ENCODE results near the gene RALGPS1.

DNA sequence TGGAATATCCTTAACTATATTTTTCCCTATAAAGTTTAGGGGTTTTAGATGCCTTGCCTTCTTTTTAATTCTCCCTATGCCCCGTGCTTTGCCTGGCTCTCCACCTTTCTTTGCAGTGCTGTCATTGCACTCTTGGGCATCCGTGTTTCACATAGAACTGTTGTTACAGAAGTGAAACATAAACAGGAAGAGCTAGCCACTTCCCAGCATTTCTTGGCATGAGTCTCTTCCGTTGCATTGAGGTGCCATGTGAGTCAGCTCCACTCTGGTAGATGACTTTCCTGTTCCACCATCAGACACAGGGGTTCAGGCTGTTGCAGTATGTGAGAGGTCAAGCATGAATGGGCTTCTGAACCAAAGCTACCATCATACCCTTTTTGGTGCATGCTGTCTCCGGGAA is 134.5 kb downstream of the RALGPS1 start:
- TF ChIP-seq POLR2A (IDR thresholded peaks at IDR 0.05) = no peak
- TF ChIP-seq, protein P1, sequence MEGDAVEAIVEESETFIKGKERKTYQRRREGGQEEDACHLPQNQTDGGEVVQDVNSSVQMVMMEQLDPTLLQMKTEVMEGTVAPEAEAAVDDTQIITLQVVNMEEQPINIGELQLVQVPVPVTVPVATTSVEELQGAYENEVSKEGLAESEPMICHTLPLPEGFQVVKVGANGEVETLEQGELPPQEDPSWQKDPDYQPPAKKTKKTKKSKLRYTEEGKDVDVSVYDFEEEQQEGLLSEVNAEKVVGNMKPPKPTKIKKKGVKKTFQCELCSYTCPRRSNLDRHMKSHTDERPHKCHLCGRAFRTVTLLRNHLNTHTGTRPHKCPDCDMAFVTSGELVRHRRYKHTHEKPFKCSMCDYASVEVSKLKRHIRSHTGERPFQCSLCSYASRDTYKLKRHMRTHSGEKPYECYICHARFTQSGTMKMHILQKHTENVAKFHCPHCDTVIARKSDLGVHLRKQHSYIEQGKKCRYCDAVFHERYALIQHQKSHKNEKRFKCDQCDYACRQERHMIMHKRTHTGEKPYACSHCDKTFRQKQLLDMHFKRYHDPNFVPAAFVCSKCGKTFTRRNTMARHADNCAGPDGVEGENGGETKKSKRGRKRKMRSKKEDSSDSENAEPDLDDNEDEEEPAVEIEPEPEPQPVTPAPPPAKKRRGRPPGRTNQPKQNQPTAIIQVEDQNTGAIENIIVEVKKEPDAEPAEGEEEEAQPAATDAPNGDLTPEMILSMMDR (IDR thresholded peaks at IDR 0.05) = peak in 1 of 4 experiments; percentile 24
- TF ChIP-seq POLR2AphosphoS5 (IDR thresholded peaks at IDR 0.05) = peak in 3 of 4 donors; percentile 36 to 80 (median 43)

All from sigmoid colon (tissue), 4 donors.